A549 (cell line): Measurements from ENCODE around the gene CNOT6. TPM values are rescaled to one million over a fixed set of nuclear protein-coding genes. Genes with fewer than 3 reads are reported as not detected.

ENCODE experiments used
- ATAC-seq, 2 experiments: fragments of 200-7000 bp in 1 of 2; fragments of >200 bp in 1 of 2; cut with Nextera tagmentation in 1 of 2; cut with Tn5 transposase in 1 of 2; 3 replicates each; pipeline versions ENCODE4 v1.8.0 to v1.9.1; 2018 to 2020; ENCODE audit warnings: mild to moderate bottlenecking in 1 of 2, moderate library complexity in 1 of 2
- CTCF ChIA-PET: fragments of 300-600 bp; sonication (Branson Sonifier 250); formaldehyde crosslinking; extraction: SDS; loops from one replicate; lab custom pipeline; 2021; ENCODE audit warnings: antibody characterized with exemption, inconsistent platforms; lab: Yijun Ruan, JAX
- POLR2A ChIA-PET: fragments of 350-600 bp; formaldehyde crosslinking; extraction: SDS; loops from one replicate; lab custom pipeline; 2021; ENCODE audit warnings: antibody characterized with exemption, inconsistent platforms; lab: Yijun Ruan, JAX
- DNase-seq, 2 experiments: peaks; one replicate each; pipeline versions ENCODE4 v3.0.0 to v3.0.0-alpha.2; 2011 to 2016; ENCODE audit warnings: low read depth in 1 of 2, low spot score in 1 of 2
- FAIRE-seq: peaks from 2 replicates; lab custom pipeline; 2011; peaks lifted over from hg19 to GRCh38; lab: Jason Lieb, UNC
- H3K27ac ChIP-seq, 2 experiments: fragments of >200 bp; sonication (Bioruptor Twin); formaldehyde crosslinking; 3 replicates each; pipeline ENCODE4 v1.5.1; 2016 to 2017
- H3K4me1 ChIP-seq: fragments of >200 bp; sonication (Bioruptor Twin); formaldehyde crosslinking; 3 replicates; pipeline ENCODE4 v1.6.1; 2016
- H3K4me2 ChIP-seq: fragments of >200 bp; sonication (Bioruptor Twin); formaldehyde crosslinking; 3 replicates; pipeline ENCODE4 v1.6.1; 2016
- H3K4me3 ChIP-seq: fragments of >200 bp; sonication (Bioruptor Twin); formaldehyde crosslinking; 3 replicates; pipeline ENCODE4 v1.5.1; 2016
- H3K9me3 ChIP-seq: fragments of >200 bp; sonication (Bioruptor Twin); formaldehyde crosslinking; 3 replicates; pipeline ENCODE4 v1.6.1; 2016
- CEBPB ChIP-seq, 2 experiments: fragments of >200 bp in 1 of 2; sonication (Bioruptor Twin) in 1 of 2; formaldehyde crosslinking in 1 of 2; IDR thresholded peaks; 2 replicates each; pipeline ENCODE4 v1.6.1; 2012 to 2016
- CHD4 ChIP-seq: fragments of 200-600 bp; sonication (generic); IDR thresholded peaks from 2 replicates; pipeline ENCODE4 v1.6.1; 2016; ENCODE audit warnings: antibody characterized with exemption, mild to moderate bottlenecking, borderline replicate concordance
- EP300 ChIP-seq, 2 experiments: fragments of >200 bp; sonication (Bioruptor Twin); formaldehyde crosslinking; IDR thresholded peaks; 2 replicates in 1 of 2; 3 replicates in 1 of 2; pipeline ENCODE4 v1.6.1; 2016 to 2017
- FOSL2 ChIP-seq, 2 experiments: fragments of 450-650 bp in 1 of 2; fragments of >200 bp in 1 of 2; sonication (Bioruptor Twin) in 1 of 2; formaldehyde crosslinking; IDR thresholded peaks; 2 replicates each; pipeline versions ENCODE4 v1.5.0 to v1.6.1; 2016 to 2020; ENCODE audit warnings: mild to moderate bottlenecking in 1 of 2, moderate library complexity in 1 of 2
- GATA3 ChIP-seq: IDR thresholded peaks from 2 replicates; pipeline ENCODE4 v1.6.1; 2012; ENCODE audit warnings: borderline replicate concordance
- HDAC2 ChIP-seq: fragments of 200-600 bp; sonication (generic); IDR thresholded peaks from 2 replicates; pipeline ENCODE4 v1.6.1; 2016
- JUN ChIP-seq, 2 experiments: fragments of >200 bp; sonication (Bioruptor Twin); formaldehyde crosslinking; IDR thresholded peaks; 2 replicates in 1 of 2; 3 replicates in 1 of 2; pipeline ENCODE4 v1.6.1; 2016 to 2017
- JUNB ChIP-seq: fragments of >200 bp; sonication (Bioruptor Twin); formaldehyde crosslinking; IDR thresholded peaks from 2 replicates; pipeline ENCODE4 v1.6.1; 2016
- MAFK ChIP-seq: fragments of 450-650 bp; IDR thresholded peaks from 2 replicates; pipeline ENCODE4 v1.6.1; 2014; ENCODE audit not compliant: partially characterized antibody
- MAZ ChIP-seq: fragments of 150-350 bp; IDR thresholded peaks from 2 replicates; pipeline ENCODE4 v1.6.1; 2014; ENCODE audit warnings: antibody characterized with exemption, low read depth, low read length, borderline replicate concordance
- PHF8 ChIP-seq: fragments of 200-600 bp; sonication (generic); IDR thresholded peaks from 2 replicates; pipeline ENCODE4 v1.6.1; 2016; ENCODE audit warnings: low read depth, mild to moderate bottlenecking, antibody characterized with exemption, moderate library complexity, borderline replicate concordance
- POLR2A ChIP-seq: IDR thresholded peaks from 2 replicates; pipeline ENCODE4 v1.6.1; 2012; ENCODE audit warnings: mild to moderate bottlenecking, low read length
- RCOR1 ChIP-seq: fragments of 150-350 bp; IDR thresholded peaks from 2 replicates; pipeline ENCODE4 v1.6.1; 2014; ENCODE audit warnings: antibody characterized with exemption, low read length, low read depth
- RNF2 ChIP-seq: fragments of 200-600 bp; sonication (generic); IDR thresholded peaks from 2 replicates; pipeline ENCODE4 v1.6.1; 2016; ENCODE audit warnings: low read depth, mild to moderate bottlenecking, antibody characterized with exemption, moderate library complexity, borderline replicate concordance
- WGBS: methylation state at CpG from one replicate; pipeline ENCODE4 v1.1.6; 2017; ENCODE audit errors: missing lambda C conversion rate; 5-methylcytosine and 5-hydroxymethylcytosine counted together
- polyA plus RNA-seq, 4 experiments: library from polyadenylated mRNA; depleted of rRNA in 3 of 4; stranded (reverse); fragments of >200 nt; fragmentation: RNase III in 1 of 4; extraction: RNeasy Plus Mini Kit Qiagen cat#74134 plus additional on column Dnase treatment in 1 of 4; gene quantifications; 2 replicates in 3 of 4; 3 replicates in 1 of 4; pipeline ENCODE4 v1.2.3, GENCODE V29; 2011 to 2017
- TF ChIP-seq, protein P1 (sequence below): fragments of >200 bp; sonication (Bioruptor Twin); formaldehyde crosslinking; IDR thresholded peaks from 3 replicates; pipeline ENCODE4 v1.5.1; 2016
- TF ChIP-seq, protein P2 (sequence below): IDR thresholded peaks from 2 replicates; pipeline ENCODE4 v1.6.1; 2012

The CNOT6 gene
- polyA plus RNA-seq, 2 of the 4 experiments (the other 2 are of a cell fraction) = 18.2 to 28.5 TPM

DNA sequence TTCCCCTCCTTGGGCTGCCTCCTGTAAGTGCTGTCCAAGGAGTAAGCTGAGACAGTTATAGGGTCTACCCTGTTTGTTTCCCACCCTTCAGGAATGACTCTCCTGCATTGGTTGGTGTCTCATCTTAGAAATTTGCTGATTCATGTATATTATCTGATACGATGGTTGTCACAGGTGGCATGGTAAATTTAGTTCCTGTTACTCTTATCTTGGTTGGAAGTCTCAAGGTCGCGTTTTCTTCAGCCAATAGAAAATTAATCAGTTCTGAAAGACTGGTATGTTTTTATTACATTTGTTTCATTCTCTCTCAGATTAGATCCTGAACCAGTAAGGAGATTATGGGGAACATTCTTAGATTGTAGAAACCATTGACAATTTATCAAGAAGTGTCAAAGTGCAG lies 54.4 kb downstream of the CNOT6 start:
- ChIA-PET POLR2A (no interaction called here), CTCF (no interaction called here)
- Histone ChIP-seq H3K27ac (peak overlapping the region in 1 of 2 experiments; percentile 47; a peak in 1 of 6 replicates), H3K4me2 (no peak overlapping the region), H3K4me1 (peaks cover 7% of the 10 kb centered on the region; the same call in 2 of the 3 replicates), H3K4me3 (no peak overlapping the region), H3K9me3 (no peaks in the 10 kb centered on the region)
- DNase-seq = no peak
- no peak for FAIRE-seq
- no peak for TF ChIP-seq RNF2
- peak; percentile 95 for TF ChIP-seq MAFK
- no peak for TF ChIP-seq CHD4
- TF ChIP-seq, protein P1, sequence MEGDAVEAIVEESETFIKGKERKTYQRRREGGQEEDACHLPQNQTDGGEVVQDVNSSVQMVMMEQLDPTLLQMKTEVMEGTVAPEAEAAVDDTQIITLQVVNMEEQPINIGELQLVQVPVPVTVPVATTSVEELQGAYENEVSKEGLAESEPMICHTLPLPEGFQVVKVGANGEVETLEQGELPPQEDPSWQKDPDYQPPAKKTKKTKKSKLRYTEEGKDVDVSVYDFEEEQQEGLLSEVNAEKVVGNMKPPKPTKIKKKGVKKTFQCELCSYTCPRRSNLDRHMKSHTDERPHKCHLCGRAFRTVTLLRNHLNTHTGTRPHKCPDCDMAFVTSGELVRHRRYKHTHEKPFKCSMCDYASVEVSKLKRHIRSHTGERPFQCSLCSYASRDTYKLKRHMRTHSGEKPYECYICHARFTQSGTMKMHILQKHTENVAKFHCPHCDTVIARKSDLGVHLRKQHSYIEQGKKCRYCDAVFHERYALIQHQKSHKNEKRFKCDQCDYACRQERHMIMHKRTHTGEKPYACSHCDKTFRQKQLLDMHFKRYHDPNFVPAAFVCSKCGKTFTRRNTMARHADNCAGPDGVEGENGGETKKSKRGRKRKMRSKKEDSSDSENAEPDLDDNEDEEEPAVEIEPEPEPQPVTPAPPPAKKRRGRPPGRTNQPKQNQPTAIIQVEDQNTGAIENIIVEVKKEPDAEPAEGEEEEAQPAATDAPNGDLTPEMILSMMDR = no peak
- 68% methylated on average over 3 of the region's 3 CpGs for WGBS
- ATAC-seq = no peak

DNA sequence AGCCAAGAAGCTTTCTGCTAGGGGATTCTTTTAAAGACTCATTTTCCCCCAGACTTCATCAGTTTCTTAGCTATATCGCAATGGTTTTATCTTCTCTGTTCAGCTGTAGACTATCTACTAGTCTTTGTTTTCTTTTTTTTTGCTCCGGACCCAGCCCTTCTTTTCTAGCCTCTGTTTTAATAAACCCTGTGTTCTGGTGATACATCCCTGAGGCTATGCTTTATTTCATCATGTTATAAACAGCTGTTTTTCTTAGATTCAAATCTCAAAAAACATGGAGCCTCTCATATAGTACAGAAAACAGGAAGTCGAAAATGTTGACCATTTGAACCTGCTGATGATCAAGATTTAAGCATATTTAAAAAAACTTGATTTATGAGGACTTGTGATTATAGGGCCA lies 59.4 kb downstream of the CNOT6 start:
- Histone ChIP-seq H3K4me3 (no peak overlapping the region), H3K4me2 (no peak overlapping the region), H3K27ac (no peak overlapping the region), H3K9me3 (no peaks in the 10 kb centered on the region), H3K4me1 (peaks cover 37% of the 10 kb centered on the region)
- POLR2A ChIA-PET = no interaction called here
- no peak for TF ChIP-seq RCOR1
- no peak for TF ChIP-seq HDAC2
- FAIRE-seq (no peak), DNase-seq (no peak), ATAC-seq (no peak)
- CTCF ChIA-PET = no interaction called here
- 95% methylated on average over 3 of the region's 3 CpGs for WGBS

DNA sequence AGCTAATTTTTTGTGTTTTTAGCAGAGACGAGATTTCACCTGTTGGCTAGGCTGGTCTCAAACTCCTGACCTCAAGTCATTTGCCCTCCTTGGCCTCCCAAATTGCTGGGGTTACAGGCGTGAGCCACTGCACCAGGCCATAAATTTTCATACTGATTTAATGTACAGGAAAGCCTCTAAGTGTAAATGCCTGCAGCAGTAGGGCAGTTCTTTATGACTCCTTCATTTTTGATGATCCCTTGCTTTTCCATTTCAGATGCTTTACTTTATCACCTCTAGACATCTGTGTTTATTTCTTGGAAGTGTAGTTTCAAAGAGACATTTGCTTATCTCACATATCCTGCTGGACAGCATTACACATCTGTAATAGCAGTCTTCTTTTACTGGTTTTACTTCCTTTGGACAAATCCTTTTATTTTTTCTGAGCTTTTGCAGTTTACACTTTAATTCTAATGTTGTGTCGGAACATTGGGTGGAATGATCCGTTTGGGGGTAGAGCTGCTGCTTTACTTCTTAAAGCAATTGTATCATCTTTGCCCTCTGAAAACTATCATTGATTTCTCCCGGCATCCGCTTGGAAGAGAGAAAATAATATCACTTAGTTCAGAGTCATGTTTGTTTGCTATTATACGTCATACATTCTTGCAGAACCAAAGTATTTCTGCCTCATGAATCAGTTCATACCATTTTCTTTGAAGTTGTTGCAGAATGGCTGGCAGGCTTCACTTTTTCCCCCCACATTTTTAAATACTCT lies 61.2 kb downstream of the CNOT6 start:
- WGBS = 36% methylated on average over 7 of the region's 7 CpGs
- FAIRE-seq (no peak), DNase-seq (peak; percentile 28 to 53), ATAC-seq (peak; percentile 87 to 88)
- POLR2A ChIA-PET = interaction anchor here (0.5 kb wide), 1 partner anchor 9 kb away, joined by 3 read pairs; no protein-coding TSS in a partner anchor
- Histone ChIP-seq H3K4me3 (no peak overlapping the region), H3K4me1 (peaks cover 37% of the 10 kb centered on the region), H3K9me3 (no peaks in the 10 kb centered on the region), H3K4me2 (peak overlapping the region; percentile 69), H3K27ac (peak overlapping the region; percentile 51 to 73; a peak in 5 of 6 replicates)
- CTCF ChIA-PET = interaction anchor here (0.7 to 1.2 kb wide), 2 partner anchors 8 to 64 kb away, joined by 3 read pairs; no protein-coding TSS in a partner anchor
- TF ChIP-seq, protein P1 = no peak
- TF ChIP-seq CEBPB (IDR thresholded peaks at IDR 0.05) (peak; percentile 16 to 62; a peak in 2 of 4 replicates), RNF2 (no peak), MAZ (no peak), POLR2A (no peak), EP300 (IDR thresholded peaks at IDR 0.05) (peak in 1 of 2 experiments; percentile 54; a peak in 1 of 5 replicates), JUNB (peak; percentile 74), PHF8 (no peak), JUN (IDR thresholded peaks at IDR 0.05) (peak in 1 of 2 experiments; percentile 23; a peak in 1 of 5 replicates), FOSL2 (IDR thresholded peaks at IDR 0.05) (peak; percentile 41; the same call in 1 of the 2 replicates), FOSL2 (CRISPR knock-in tag; IDR thresholded peaks at IDR 0.05) (peak; percentile 73), GATA3 (0 out of 2 replicates have a peak, but pooled peaks have one; percentile 21)
- TF ChIP-seq, protein P2, sequence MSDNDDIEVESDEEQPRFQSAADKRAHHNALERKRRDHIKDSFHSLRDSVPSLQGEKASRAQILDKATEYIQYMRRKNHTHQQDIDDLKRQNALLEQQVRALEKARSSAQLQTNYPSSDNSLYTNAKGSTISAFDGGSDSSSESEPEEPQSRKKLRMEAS = 0 out of 2 replicates have a peak, but pooled peaks have one; percentile 29
